Upper lobe of left lung (tissue), 4 donors: Measurements from ENCODE around the gene STRBP.

Experiments
- CTCF ChIP-seq, 6 experiments: fragments of 450-650 bp in 4 of 6; fragments of 200-600 bp in 2 of 6; sonication (generic) in 2 of 6; IDR thresholded peaks; one replicate each; pipeline ENCODE4 v1.5.1; 2016 to 2019; ENCODE audit warnings: antibody characterized with exemption in 6 of 6
- EP300 ChIP-seq, 4 donors: sonication (generic); formaldehyde crosslinking; IDR thresholded peaks; one replicate each; pipeline ENCODE4 v1.5.1; 2017; ENCODE audit warnings: antibody characterized with exemption in 4 of 4, control low read depth in 2 of 4

- no peak for TF ChIP-seq EP300 (IDR thresholded peaks at IDR 0.05)
- no peak for TF ChIP-seq CTCF (IDR thresholded peaks at IDR 0.05)
Measured at GRCh38 chr9:123165813-123166212, 102.6 kb downstream of the STRBP start.
